AG10803 (cell line): ENCODE results near the gene ZSCAN30.

Experiments
- DNase-seq: peaks from one replicate; pipeline ENCODE4 v3.0.0; 2010; ENCODE audit warnings: low read depth
- H3K4me3 ChIP-seq: 2 replicates; pipeline ENCODE4 v1.5.1; 2011; ENCODE audit warnings: mild to moderate bottlenecking, low read length, control low read depth
- CTCF ChIP-seq: conservative IDR thresholded peaks from 2 replicates; pipeline ENCODE4 v1.5.1; 2011; ENCODE audit warnings: mild to moderate bottlenecking, low read length, control low read depth, inconsistent platforms

Gene ZSCAN30

GRCh38 chr18:35278969-35279368, 11.1 kb downstream of the ZSCAN30 start:
- DNase-seq, result no peak
- no peak for TF ChIP-seq CTCF
- H3K4me3 ChIP-seq, result no peak overlapping the region

GRCh38 chr18:35278085-35278484, 11.9 kb downstream of the ZSCAN30 start:
- H3K4me3 ChIP-seq, result no peak overlapping the region
- no peak for DNase-seq
- TF ChIP-seq CTCF, result no peak

- H3K4me3 ChIP-seq, result no peak overlapping the region
- DNase-seq, result no peak
- TF ChIP-seq CTCF, result no peak
Measured at GRCh38 chr18:35277633-35278032, 12.4 kb downstream of the ZSCAN30 start.

GRCh38 chr18:35276267-35276666, 13.8 kb downstream of the ZSCAN30 start:
- no peak for DNase-seq

GRCh38 chr18:35271656-35272055, 18.4 kb downstream of the ZSCAN30 start:
- DNase-seq, result no peak
- no peak overlapping the region for H3K4me3 ChIP-seq
- no peak for TF ChIP-seq CTCF

More at GRCh38 chr18:35276267-35276666, 13.8 kb downstream of the ZSCAN30 start:
- TF ChIP-seq CTCF, result no peak
- H3K4me3 ChIP-seq, result no peak overlapping the region

- no peak for TF ChIP-seq CTCF
- DNase-seq, result no peak
- H3K4me3 ChIP-seq, result no peak overlapping the region
Measured at GRCh38 chr18:35268821-35269220, 21.2 kb downstream of the ZSCAN30 start.

GRCh38 chr18:35267809-35268208, 22.2 kb downstream of the ZSCAN30 start:
- no peak for TF ChIP-seq CTCF
- peak overlapping the region; percentile 41; the same call in 1 of the 2 replicates for H3K4me3 ChIP-seq
- no peak for DNase-seq
